Ecto neural progenitor cell (in vitro differentiated cells): Measurements from ENCODE around the gene TRIP13.
"Not testable (repeated sequence)": the region's sequence is repeated elsewhere in the genome, so short reads cannot be mapped to it uniquely, and the experiment has no call there.

ENCODE experiments used
- DNase-seq: peaks from one replicate; pipeline ENCODE4 v3.0.0-alpha.2; 2018; ENCODE audit warnings: low spot score

Gene TRIP13, protein sequence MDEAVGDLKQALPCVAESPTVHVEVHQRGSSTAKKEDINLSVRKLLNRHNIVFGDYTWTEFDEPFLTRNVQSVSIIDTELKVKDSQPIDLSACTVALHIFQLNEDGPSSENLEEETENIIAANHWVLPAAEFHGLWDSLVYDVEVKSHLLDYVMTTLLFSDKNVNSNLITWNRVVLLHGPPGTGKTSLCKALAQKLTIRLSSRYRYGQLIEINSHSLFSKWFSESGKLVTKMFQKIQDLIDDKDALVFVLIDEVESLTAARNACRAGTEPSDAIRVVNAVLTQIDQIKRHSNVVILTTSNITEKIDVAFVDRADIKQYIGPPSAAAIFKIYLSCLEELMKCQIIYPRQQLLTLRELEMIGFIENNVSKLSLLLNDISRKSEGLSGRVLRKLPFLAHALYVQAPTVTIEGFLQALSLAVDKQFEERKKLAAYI

DNA sequence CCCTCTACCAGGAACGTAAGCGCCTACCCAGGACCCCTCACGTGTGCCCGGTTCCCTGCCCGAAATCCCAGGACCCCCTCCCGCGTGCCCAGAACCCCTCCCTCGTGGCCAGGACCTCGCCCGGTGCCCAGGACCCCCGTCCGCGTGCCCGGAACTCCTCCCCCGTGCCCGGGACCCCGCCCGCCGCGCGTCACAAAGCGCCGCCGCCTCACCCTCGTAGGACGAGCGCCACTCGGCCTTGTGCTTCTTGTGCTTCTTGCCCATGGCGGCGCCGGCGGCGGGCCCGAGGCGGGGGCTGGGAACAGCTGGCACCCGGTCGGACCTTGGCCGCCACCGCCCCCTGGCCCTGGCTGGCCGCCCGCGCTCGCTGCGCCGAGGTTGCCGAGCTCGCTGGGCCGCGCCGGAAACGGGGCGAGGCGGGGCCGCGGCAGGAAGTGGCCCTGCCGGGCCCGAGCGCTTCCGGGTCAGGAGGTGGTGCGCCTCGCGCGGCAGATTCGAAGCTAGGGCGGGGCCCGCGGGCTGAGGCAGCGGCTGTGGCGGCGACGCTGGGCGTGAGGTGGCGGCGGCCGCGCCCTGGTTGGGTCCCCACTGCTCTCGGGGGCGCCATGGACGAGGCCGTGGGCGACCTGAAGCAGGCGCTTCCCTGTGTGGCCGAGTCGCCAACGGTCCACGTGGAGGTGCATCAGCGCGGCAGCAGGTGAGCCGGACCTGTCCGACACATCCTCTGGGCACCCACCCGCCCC is at the start of gene TRIP13, which contains the start of gene BRD9:
Gene TRIP13 (plus strand): TSS at position 491 of the 743 bp plus-strand sequence. CDS start 115 bp downstream, at position 606.
Gene BRD9 (minus strand): TSS at position 408 of the 743 bp plus-strand sequence. CDS start 144 bp downstream, at position 264.
- DNase-seq = peak; percentile 91

DNA sequence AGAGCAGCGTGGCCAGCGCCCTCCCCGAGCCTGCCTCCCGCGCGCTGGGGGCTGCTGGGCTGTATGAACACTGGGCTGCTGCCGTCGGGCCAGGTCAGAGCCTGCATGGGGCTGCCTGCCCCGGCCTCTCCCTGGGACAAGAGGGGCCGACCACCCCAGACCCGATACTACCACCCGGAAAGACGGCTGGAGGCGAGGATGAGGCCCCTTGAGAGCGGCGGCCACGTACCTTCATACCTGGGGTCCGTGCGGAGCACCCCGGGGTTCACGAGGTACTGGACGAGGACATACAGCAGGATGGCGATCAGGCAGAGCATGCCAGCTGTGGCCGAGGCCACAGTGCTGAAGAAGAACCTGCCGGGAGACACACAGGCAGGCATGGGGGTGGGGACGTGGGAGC is 49.3 kb upstream of the TRIP13 start:
- DNase-seq = not testable (repeated sequence)

DNA sequence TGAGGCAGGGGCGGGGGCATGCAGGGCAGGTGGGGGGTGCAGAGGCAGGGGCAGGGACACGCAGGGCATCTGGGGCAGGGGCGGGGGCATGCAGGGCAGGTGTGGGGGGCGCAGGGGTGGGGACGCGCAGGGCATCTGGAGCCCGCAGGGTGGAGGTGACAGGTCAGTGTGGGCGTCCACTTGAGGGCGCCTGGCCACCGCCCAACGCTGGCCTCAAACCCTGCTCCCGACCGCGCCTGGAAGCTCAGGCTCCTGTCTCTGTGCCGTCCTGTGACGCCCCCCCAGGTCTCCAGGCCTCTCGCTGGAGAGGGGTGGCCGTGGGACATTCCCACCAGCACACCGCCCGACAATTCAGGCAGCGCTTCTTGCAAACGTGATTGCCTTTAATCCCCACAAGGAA is 48.8 kb upstream of the TRIP13 start:
- DNase-seq = not testable (repeated sequence)

DNA sequence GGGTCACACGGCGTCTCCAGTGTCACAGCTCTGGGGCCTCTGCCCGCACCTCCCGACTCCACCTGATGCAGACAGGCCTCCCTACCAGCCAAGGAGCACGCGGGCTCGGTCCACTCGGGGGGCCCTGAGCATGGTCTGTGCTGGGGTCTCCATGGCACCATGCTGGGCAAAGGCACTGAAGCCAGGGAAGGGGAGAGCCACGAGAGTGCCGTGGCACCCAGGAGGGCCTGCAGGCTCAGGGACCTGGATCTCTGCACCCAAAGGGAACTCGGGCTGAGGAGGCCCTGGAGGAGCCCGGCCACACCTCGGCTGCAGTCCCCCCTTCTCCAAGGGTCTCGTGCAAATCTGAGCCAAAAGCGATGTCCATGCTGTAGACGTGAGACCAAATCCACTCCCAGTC is 48.3 kb upstream of the TRIP13 start:
- DNase-seq = not testable (repeated sequence)

DNA sequence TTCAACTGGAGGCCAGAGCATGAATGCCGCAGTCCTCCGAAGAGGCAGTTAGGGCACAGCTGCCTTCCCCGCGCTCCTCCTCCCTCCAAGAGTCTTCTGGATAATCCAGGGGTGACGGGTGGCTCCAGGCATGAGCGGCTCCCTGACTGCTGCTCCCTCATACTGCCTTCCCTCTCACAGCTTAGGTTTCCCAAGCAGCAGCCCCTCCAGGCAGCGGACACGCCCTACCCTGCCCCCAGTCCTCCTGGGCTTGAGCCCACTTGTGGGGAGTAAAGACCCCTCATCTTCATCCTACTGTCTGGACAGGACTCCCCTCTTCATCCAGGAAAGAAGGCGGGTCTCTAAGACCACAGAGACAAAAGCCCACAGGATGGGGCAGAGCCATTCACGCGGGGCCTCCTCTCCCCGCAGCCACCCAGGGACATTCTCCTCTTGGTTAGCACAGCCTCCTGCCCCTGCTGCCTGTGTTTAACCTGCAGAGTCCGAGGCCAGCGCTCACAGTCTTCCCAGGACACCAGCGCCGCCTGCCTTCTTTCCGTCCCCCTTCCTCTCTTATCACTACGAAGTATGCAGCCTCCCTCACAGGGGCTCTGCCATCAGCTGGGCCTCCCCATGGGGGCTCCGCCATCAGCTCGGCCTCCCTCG is 47.5 kb upstream of the TRIP13 start:
- peak; percentile 68 for DNase-seq

DNA sequence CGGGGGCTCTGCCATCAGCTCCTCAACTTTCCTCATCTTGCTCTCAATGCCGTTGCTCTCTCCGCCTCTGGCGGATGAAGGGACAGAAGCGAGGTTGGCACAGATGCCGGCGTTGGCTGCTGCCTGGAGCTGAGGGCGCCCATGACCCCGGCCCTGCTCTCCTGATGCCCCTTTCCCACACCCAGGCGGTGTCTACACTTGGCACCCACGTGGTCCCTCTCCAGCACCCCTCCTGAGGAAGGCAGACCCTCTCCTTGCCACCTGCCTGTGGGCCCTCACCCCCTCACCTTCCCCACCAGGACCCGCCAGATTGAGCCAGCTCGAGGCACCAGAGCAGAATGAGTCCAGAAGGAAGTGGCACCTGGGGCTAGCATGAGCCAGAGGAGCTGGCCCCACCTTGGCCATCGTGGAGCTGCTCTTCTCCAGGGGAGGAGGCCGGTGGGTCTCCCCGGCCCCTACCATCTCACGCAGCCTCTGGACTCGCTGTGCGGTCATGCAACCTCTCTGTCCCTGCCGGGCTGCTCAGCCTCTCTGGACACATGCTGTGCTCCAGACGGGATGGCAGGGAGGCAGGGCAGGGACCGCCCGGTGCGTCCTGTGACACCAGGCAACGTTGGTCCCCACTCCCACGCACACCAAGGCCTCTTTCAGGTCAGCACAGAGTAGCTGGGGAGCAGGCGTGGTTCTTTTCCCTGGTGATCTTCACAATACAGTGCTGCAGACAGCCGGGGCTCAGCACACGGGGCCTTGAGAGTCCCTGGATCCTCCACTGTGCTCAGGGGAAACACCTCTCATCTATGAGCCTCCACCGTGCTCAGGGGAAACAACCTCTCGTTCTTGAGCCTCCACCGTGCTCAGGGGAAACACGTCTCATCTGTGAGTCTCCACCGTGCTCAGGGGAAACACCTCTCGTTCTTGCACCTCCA is 46.7 kb upstream of the TRIP13 start:
- DNase-seq = not testable (repeated sequence)

DNA sequence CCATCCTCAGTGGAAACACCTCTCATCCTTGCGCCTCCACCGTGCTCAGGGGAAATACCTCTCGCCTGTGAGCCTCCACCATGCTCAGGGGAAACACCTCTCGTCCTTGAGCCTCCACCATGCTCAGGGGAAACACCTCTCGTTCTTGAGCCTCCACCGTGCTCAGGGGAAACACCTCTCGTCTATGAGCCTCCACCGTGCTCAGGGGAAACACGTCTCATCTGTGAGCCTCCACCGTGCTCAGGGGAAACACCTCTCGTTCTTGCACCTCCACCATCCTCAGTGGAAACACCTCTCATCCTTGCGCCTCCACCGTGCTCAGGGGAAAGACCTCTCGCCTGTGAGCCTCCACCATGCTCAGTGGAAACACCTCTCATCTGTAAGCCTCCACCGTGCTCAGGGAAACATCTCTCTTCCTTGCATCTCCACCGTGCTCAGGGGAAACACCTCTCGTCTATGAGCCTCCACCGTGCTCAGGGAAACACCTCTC is 46.0 kb upstream of the TRIP13 start:
- DNase-seq = not testable (repeated sequence)

DNA sequence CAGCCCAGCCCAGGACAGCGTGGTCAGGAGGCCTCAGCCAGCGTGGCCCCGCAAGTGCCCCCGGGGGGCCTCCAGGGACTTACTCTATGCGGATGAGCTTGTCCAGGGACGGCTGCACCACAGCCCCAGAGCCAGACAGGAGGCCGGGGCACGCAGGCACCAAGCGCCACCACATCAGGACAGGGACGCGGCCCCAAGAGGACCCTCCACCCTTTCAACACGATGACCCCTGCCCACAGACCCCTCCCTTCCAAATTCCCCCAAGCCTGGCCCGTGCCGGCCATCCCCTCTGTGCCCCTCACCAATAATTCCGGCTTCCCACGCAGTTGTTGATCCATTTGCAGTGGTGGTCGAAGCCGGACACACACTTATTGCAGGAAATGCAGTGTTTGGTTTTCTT is 45.5 kb upstream of the TRIP13 start:
- DNase-seq = not testable (repeated sequence)

DNA sequence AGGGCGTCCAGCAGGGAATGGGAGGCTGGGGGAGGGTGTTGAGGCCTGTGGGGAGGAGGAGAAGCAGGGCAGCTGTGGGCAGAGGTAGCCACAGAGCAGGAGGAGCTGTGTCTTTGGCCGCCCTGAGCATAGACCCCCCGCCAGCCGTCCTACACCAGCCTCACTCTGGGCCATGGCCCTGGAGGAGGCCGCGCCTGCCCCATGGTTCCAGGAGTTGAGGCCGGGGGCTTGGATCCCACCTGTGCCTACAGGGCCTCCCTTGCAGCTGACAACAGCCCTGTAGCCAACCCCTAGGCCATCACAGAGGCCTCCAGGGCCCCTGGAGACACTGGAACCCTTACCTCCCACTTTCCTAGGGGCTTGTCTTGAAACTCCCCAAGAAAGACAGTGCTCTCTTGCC is 44.9 kb upstream of the TRIP13 start:
- not testable (repeated sequence) for DNase-seq

DNA sequence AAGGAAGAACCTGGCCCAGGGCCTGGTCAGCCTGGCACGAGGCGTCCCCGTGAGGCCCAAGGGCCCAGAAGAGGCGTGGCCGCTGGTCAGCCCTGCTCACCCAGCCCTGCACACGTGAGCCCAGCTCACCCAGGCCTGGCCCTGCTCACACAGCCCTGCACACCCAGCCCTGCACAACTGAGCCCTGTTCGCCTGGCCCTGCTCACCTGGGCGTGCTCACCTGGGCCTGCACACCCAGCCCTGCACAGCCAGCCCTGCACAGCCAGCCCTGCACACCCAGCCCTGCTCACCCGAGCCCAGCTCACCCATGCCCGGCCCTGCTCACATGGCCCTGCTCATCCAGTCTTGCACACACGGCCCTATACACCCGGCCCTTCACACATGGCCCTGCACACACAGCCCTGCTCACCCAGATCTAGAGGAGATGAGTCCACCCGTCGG is 44.0 kb upstream of the TRIP13 start:
- DNase-seq = no peak

DNA sequence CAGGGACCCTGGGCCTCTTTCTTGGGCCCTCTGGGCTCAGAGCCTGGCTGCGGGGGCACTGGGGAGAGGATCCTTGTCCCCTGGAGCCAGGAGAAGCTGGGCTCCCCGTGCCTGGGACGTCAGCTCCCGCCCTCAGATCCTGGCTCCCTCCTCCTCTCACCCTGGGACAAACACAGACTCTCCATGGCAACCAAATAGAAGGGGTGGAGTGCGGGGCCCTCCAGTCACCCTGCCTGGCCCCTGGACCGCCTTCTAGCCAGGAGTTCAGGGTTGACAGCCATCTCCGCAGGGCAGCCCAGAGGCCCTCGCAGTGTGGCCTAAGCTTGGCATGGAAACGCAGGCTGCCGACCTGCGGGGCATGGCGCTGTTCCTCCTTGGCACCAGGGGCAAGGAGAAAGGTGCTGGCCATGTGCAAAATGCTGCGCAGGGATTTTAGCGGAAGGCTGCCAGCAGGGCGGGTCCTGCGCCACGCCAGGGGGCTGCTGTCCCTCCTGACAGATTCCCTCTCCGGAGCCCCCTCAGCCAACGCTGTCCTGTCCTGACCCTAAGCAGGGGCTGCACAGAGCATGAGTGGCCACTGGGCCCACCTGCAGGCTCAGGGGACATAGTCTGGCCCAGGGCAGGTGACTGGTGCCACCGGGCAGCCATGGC is 42.9 kb upstream of the TRIP13 start:
- DNase-seq = peak; percentile 73

DNA sequence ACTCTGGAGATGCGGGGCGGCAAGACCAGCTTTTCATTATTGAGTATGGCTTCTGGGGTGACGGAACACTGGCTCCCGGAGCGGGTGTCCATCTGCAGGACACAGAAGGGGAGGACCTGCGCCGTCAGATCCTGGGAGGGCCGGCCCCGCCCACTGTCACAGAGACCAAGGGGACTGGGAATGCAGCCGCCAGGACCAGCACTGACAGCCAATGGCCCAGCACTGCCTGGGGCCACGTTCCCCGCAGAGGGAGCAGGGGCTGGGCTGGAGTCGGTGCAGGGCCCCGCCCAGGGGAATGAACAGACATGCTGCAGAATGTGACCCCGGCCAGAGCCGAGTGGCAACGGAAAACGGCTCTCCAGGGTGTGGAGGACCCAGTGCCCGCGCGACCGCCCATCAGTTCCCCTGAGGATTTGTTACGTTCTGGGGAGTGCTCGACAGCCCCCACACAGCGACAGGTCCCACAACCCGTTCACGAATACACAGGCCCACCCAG is 42.1 kb upstream of the TRIP13 start, which contains the start of gene ZDHHC11:
Gene ZDHHC11 (minus strand): TSS at position 476 of the 496 bp plus-strand sequence. CDS start 384 bp downstream, at position 92.
- peak; percentile 81 for DNase-seq

DNA sequence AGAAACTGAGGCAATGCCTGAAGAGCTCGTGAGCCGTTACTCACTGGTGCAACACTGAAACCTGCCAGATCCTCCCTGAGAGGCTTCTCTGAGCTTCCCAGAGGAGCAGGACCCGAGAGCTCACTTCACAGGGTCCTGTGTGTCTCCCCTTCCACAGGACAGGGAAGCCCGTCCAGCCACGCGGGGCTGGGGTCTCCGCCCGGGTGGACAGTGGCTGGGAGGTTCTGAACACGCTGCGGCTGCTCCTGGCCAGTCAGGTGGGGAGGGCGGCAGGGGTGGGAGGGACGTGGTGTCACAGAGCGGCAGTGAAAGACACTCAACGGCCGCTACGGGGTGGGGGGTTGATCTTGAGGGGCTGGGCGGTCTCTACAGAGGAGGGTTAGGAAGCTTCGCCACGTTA is 41.6 kb upstream of the TRIP13 start:
- DNase-seq = no peak

DNA sequence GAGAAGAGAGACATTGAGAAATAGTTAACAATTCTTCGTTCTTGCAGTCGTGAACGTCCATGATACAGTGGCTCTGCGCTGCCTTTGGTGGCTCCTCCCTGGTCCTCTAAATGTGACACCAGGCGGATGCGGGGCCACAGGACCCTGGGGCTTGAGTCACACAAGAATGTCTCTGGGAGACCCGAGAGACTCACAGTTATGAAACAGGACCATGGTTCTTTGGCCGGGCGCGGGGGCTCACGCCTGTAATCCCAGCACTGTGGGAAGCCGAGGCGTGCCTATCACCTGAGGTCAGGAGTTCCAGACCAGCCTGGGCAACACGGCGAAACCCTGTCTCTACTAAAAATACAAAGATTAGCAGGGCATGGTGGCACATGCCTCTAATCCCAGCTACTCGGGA is 41.1 kb upstream of the TRIP13 start:
- no peak for DNase-seq

DNA sequence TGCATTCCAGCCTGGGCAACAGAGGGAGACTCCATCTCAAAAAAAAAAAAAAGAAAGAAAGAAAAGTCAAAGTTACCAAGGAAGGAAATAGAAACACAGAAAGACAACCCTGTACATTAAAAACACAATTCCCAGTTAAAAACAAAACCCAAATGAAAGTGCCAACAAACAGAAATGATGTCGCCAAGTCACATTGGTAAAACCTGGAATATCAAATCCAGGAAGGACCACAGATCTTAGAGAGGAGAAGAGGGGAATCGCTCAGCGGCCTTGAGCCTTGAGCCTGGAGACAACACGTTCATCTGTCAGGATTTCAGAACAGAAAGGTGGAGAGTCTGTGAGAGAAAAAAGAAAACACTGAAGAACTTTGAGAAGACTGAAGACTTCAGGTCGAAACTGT is 40.7 kb upstream of the TRIP13 start:
- DNase-seq = no peak

DNA sequence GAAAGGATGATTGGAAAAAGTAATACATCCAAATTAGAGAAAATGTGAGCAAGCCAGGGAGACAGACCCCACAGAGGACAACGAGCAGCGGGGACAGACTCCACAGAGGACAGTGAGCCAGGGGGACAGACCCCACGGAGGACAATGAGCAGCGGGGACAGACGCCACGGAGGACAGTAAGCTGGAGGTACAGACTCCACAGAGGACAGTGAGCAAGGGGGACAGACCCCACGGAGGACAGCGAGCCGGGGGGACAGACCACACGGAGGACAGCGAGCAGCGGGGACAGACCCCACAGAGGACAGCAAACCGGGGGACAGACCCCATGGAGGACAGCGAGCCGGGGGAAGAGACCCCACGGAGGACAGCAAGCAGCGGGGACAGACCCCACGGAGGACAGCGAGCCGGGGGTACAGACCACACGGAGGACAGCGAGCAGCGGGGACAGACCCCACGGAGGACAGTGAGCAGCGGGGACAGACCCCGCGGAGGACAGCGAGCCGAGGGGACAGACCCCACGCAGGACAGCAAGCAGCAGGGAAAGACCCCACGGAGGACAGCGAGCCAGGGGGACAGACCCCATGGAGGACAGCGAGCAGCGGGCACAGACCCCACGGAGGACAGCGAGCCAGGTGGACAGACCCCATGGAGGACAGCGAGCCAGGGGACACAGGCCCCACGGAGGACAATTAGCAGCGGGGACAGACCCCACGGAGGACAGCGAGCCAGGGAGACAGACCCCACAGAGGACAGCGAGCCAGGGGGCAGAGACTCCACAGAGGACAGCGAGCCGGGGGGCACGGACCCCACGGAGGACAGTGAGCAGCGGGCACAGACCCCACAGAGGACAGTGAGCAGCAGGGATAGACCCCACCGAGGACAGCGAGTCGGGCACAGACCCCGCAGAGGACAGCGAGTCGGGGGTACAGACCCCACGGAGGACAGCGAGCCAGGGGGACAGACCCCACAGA is 40.0 kb upstream of the TRIP13 start:
- no peak for DNase-seq

DNA sequence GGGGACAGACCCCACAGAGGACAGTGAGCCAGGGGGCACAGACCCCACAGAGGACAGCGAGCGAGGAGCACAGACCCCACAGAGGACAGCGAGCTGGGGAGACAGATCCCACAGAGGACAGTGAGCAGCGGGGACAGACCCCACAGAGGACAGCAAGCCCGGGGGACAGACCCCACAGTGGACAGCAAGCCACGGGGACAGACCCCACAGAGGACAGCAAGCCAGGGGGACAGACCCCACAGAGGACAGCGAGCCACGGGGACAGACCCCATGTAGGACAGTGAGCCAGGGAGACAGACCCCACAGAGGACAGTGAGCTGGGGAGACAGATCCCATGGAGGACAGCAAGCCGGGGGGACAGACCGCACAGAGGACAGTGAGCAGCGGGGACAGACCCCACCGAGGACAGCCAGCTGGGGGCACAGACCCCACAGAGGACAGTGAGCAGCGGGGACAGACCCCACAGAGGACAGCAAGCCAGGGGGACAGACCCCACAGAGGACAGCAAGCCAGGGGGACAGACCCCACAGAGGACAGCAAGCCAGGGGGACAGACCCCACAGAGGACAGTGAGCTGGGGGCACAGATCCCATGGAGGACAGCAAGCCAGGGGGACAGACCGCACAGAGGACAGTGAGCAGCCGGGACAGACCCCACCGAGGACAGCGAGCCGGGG is 39.1 kb upstream of the TRIP13 start:
- not testable (repeated sequence) for DNase-seq

DNA sequence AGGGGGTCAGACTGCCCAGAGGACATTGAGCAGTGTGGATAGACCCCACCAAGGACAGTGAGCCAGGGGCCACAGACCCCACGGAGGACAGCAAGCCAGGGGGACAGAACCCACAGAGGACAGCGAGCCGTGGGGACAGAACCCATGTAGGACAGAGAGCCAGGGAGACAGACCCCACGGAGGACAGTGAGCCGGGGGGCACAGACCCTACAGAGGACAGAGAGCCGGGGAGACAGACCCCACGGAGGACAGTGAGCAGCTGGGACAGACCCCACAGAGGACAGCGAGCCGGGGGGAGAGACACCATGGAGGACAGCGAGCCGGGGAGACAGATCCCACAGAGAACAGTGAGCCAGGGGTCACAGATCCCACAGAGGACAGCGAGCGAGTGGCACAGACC is 38.5 kb upstream of the TRIP13 start:
- no peak for DNase-seq
